Karpas-422 (cell line): Measurements from ENCODE around the gene AJAP1. TPM values are rescaled to one million over a fixed set of nuclear protein-coding genes. Genes with fewer than 3 reads are reported as not detected.

ENCODE experiments used
- DNase-seq: peaks from one replicate; pipeline ENCODE4 v3.0.0-alpha.2; 2015
- H2AFZ ChIP-seq: fragments of 200-600 bp; sonication (generic); 2 replicates; pipeline ENCODE4 v1.6.1; 2014; ENCODE audit warnings: antibody characterized with exemption, low read length, mixed read lengths
- H3K27ac ChIP-seq: fragments of 200-600 bp; sonication (generic); 2 replicates; pipeline ENCODE4 v1.5.1; 2014; ENCODE audit warnings: mild to moderate bottlenecking, low read length, moderate library complexity
- H3K27me3 ChIP-seq: fragments of 200-600 bp; sonication (generic); 2 replicates; pipeline ENCODE4 v1.6.1; 2014; ENCODE audit warnings: low read length, mixed read lengths
- H3K36me3 ChIP-seq: fragments of 200-600 bp; sonication (generic); 2 replicates; pipeline ENCODE4 v1.6.1; 2014; ENCODE audit warnings: low read length, mixed read lengths; ENCODE audit not compliant: insufficient read depth
- H3K4me1 ChIP-seq: fragments of 200-600 bp; sonication (generic); 2 replicates; pipeline ENCODE4 v1.6.1; 2014; ENCODE audit warnings: mild to moderate bottlenecking, low read length, mixed read lengths
- H3K4me2 ChIP-seq: fragments of 200-600 bp; sonication (generic); 2 replicates; pipeline ENCODE4 v1.6.1; 2014; ENCODE audit warnings: low read length, low read depth, mild to moderate bottlenecking; ENCODE audit not compliant: poor library complexity, severe bottlenecking
- H3K4me3 ChIP-seq: fragments of 200-600 bp; sonication (generic); 2 replicates; pipeline ENCODE4 v1.5.1; 2014; ENCODE audit warnings: mild to moderate bottlenecking, antibody characterized with exemption, low read length, mixed read lengths
- H3K79me2 ChIP-seq: fragments of 200-600 bp; sonication (generic); 2 replicates; pipeline ENCODE4 v1.6.1; 2014; ENCODE audit warnings: mild to moderate bottlenecking, low read length, mixed read lengths
- H3K9ac ChIP-seq: fragments of 200-600 bp; sonication (generic); 2 replicates; pipeline ENCODE4 v1.6.0; 2014; ENCODE audit warnings: low read length
- H3K9me2 ChIP-seq: fragments of 200-600 bp; sonication (generic), shearing (Covaris generic); replicated peaks from 2 replicates; pipeline ENCODE4 v1.6.0; 2014; ENCODE audit warnings: mild to moderate bottlenecking, low read length, moderate library complexity; ENCODE audit not compliant: insufficient read depth
- H3K9me3 ChIP-seq: fragments of 300-700, 200-600 bp; sonication (generic); 2 replicates; pipeline ENCODE4 v1.6.1; 2014; ENCODE audit warnings: low read length, mixed read lengths
- H4K20me1 ChIP-seq: fragments of 200-600 bp; sonication (generic); 2 replicates; pipeline ENCODE4 v1.6.1; 2014; ENCODE audit warnings: mild to moderate bottlenecking, antibody characterized with exemption, low read length, low read depth; ENCODE audit not compliant: insufficient read depth
- total RNA-seq: library from RNA; depleted of rRNA; stranded (reverse); fragments of >200 nt; shearing (Covaris generic); gene quantifications from 2 replicates; pipeline ENCODE4 v1.2.3, GENCODE V29; 2014; ENCODE audit warnings: low replicate concordance

The AJAP1 gene
- total RNA-seq, 1 experiment from 2014 or later = not detected

GRCh38 chr1:4736254-4736653 lies 81.8 kb downstream of the AJAP1 start:
- Histone ChIP-seq H3K4me3 (no peak overlapping the region), H3K27me3 (peaks cover 5% of the 10 kb centered on the region; the same call in 1 of the 2 replicates), H3K4me2 (no peak overlapping the region), H4K20me1 (no peaks in the 10 kb centered on the region), H3K36me3 (no peaks in the 10 kb centered on the region), H3K79me2 (no peaks in the 10 kb centered on the region), H3K9ac (no peak overlapping the region), H3K4me1 (peaks cover 15% of the 10 kb centered on the region), H2AFZ (no peak overlapping the region), H3K9me3 (peaks cover 5% of the 10 kb centered on the region; the same call in 1 of the 2 replicates), H3K9me2 (no peaks in the 10 kb centered on the region), H3K27ac (no peak overlapping the region)
- DNase-seq = no peak

- H3K27ac ChIP-seq = no peak overlapping the region
- peaks cover 5% of the 10 kb centered on the region; the same call in 1 of the 2 replicates for H3K27me3 ChIP-seq
- peaks cover 5% of the 10 kb centered on the region; the same call in 1 of the 2 replicates for H3K9me3 ChIP-seq
- no peaks in the 10 kb centered on the region for H3K9me2 ChIP-seq
- no peaks in the 10 kb centered on the region for H3K79me2 ChIP-seq
- no peak overlapping the region for H3K4me2 ChIP-seq
- no peaks in the 10 kb centered on the region for H3K36me3 ChIP-seq
- H4K20me1 ChIP-seq = no peaks in the 10 kb centered on the region
- no peak overlapping the region for H2AFZ ChIP-seq
- DNase-seq = no peak
- H3K9ac ChIP-seq = no peak overlapping the region
- no peak overlapping the region for H3K4me3 ChIP-seq
- H3K4me1 ChIP-seq = peaks cover 13% of the 10 kb centered on the region
These were observed 87.5 kb downstream of the AJAP1 start for GRCh38 chr1:4741876-4742423.

- Histone ChIP-seq H3K9me3 (no peaks in the 10 kb centered on the region), H3K9me2 (no peaks in the 10 kb centered on the region), H3K4me1 (peaks cover 13% of the 10 kb centered on the region), H3K79me2 (no peaks in the 10 kb centered on the region), H3K27ac (no peak overlapping the region), H3K36me3 (no peaks in the 10 kb centered on the region), H3K9ac (no peak overlapping the region), H3K27me3 (no peaks in the 10 kb centered on the region), H2AFZ (no peak overlapping the region), H3K4me2 (no peak overlapping the region), H4K20me1 (no peaks in the 10 kb centered on the region), H3K4me3 (no peak overlapping the region)
- DNase-seq = peak; percentile 45
These were observed 89.8 kb downstream of the AJAP1 start for GRCh38 chr1:4743978-4744750.

GRCh38 chr1:4745560-4745959 lies 91.2 kb downstream of the AJAP1 start:
- Histone ChIP-seq H3K79me2 (no peaks in the 10 kb centered on the region), H3K4me3 (no peak overlapping the region), H4K20me1 (no peaks in the 10 kb centered on the region), H3K9me3 (no peaks in the 10 kb centered on the region), H3K36me3 (no peaks in the 10 kb centered on the region), H3K9ac (no peak overlapping the region), H2AFZ (no peak overlapping the region), H3K27me3 (no peaks in the 10 kb centered on the region), H3K9me2 (no peaks in the 10 kb centered on the region), H3K27ac (no peak overlapping the region), H3K4me2 (no peak overlapping the region), H3K4me1 (peaks cover 6% of the 10 kb centered on the region)
- DNase-seq = no peak

GRCh38 chr1:4749406-4749805 lies 95.0 kb downstream of the AJAP1 start:
- H3K36me3 ChIP-seq = no peaks in the 10 kb centered on the region
- H3K4me1 ChIP-seq = peaks cover under 1% of the 10 kb centered on the region
- no peaks in the 10 kb centered on the region for H4K20me1 ChIP-seq
- H3K4me2 ChIP-seq = no peak overlapping the region
- no peaks in the 10 kb centered on the region for H3K9me3 ChIP-seq
- H3K9ac ChIP-seq = no peak overlapping the region
- no peak overlapping the region for H2AFZ ChIP-seq
- no peaks in the 10 kb centered on the region for H3K9me2 ChIP-seq
- H3K27ac ChIP-seq = no peak overlapping the region
- H3K79me2 ChIP-seq = no peaks in the 10 kb centered on the region
- H3K4me3 ChIP-seq = no peak overlapping the region
- H3K27me3 ChIP-seq = no peaks in the 10 kb centered on the region
- no peak for DNase-seq

GRCh38 chr1:4750177-4750576 lies 95.8 kb downstream of the AJAP1 start:
- no peaks in the 10 kb centered on the region for H3K9me2 ChIP-seq
- no peaks in the 10 kb centered on the region for H4K20me1 ChIP-seq
- H3K4me2 ChIP-seq = no peak overlapping the region
- H3K36me3 ChIP-seq = no peaks in the 10 kb centered on the region
- no peak overlapping the region for H2AFZ ChIP-seq
- H3K79me2 ChIP-seq = no peaks in the 10 kb centered on the region
- no peak for DNase-seq
- no peaks in the 10 kb centered on the region for H3K4me1 ChIP-seq
- no peak overlapping the region for H3K4me3 ChIP-seq
- H3K27me3 ChIP-seq = no peaks in the 10 kb centered on the region
- H3K27ac ChIP-seq = no peak overlapping the region
- no peaks in the 10 kb centered on the region for H3K9me3 ChIP-seq
- no peak overlapping the region for H3K9ac ChIP-seq

GRCh38 chr1:4752059-4752458 lies 97.7 kb downstream of the AJAP1 start:
- H2AFZ ChIP-seq = no peak overlapping the region
- no peaks in the 10 kb centered on the region for H3K79me2 ChIP-seq
- no peak overlapping the region for H3K27ac ChIP-seq
- H3K27me3 ChIP-seq = no peaks in the 10 kb centered on the region
- no peaks in the 10 kb centered on the region for H3K36me3 ChIP-seq
- H3K4me1 ChIP-seq = no peaks in the 10 kb centered on the region
- H3K9me3 ChIP-seq = no peaks in the 10 kb centered on the region
- H3K9ac ChIP-seq = no peak overlapping the region
- H3K4me3 ChIP-seq = no peak overlapping the region
- no peaks in the 10 kb centered on the region for H4K20me1 ChIP-seq
- no peak for DNase-seq
- no peak overlapping the region for H3K4me2 ChIP-seq
- no peaks in the 10 kb centered on the region for H3K9me2 ChIP-seq

- no peaks in the 10 kb centered on the region for H3K9me3 ChIP-seq
- H3K9me2 ChIP-seq = no peaks in the 10 kb centered on the region
- H4K20me1 ChIP-seq = no peaks in the 10 kb centered on the region
- H3K9ac ChIP-seq = no peak overlapping the region
- no peaks in the 10 kb centered on the region for H3K79me2 ChIP-seq
- H3K4me1 ChIP-seq = no peaks in the 10 kb centered on the region
- DNase-seq = no peak
- H2AFZ ChIP-seq = no peak overlapping the region
- H3K36me3 ChIP-seq = no peaks in the 10 kb centered on the region
- no peak overlapping the region for H3K4me3 ChIP-seq
- H3K27me3 ChIP-seq = 0 out of 2 replicates have a peak, but pooled peaks cover 2% of the 10 kb centered on the region
- H3K27ac ChIP-seq = no peak overlapping the region
- H3K4me2 ChIP-seq = no peak overlapping the region
These were observed 100.4 kb downstream of the AJAP1 start for GRCh38 chr1:4754816-4755215.
